ENCODE data around the gene MBLAC2. TPM values are rescaled to one million over a fixed set of nuclear protein-coding genes. Genes with fewer than 3 reads are reported as not detected.

MBLAC2 gene
- total and polyA plus RNA-seq, 2 donors (not counting 1 experiment from before 2014, with no cell fraction given), result 3.8 to 13.3 TPM

DNA sequence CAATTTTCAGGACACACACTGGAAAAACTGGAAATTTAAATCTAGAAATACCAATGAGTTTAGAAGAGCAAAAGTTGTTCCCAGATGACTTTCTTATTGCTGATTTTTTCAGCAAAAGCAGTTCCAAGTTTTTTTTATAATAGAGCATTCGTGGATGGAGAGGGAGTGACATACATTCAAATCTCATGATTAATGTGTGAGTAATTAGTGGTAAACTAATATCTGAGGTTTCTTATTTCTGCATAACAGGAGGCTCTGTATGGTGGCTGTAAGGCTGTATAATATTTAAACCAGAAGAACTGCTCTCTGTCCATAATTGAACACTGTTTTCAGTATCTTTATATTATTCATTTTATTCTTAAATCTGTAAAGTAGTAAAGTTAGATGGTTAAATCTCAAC is 29.0 kb upstream of the MBLAC2 start:
- Histone ChIP-seq H3K9ac (ENCODE audit: low read length) (no peak overlapping the region), H3K4me2 (replicated peaks; ENCODE audit: low read depth, low read length, poor library complexity, severe bottlenecking) (no peak overlapping the region), H3K27me3 (replicated peaks in 1 of 4; ENCODE audit: control extremely low read depth in 1 of 4, control insufficient read depth in 3 of 4, insufficient read depth in 4 of 4, low read length in 3 of 4) (no peaks in the 10 kb centered on the region), H3K4me3 (ENCODE audit: control extremely low read depth in 1 of 5, extremely low read depth in 1 of 5, insufficient read depth in 1 of 5, low read depth in 2 of 5, low read length in 4 of 5) (no peak overlapping the region), H3K9me3 (ENCODE audit: control extremely low read depth in 1 of 3, control insufficient read depth in 2 of 3, insufficient read depth in 1 of 3, low read length in 2 of 3) (no peaks in the 10 kb centered on the region), H3K4me1 (ENCODE audit: control insufficient read depth in 2 of 2, insufficient read depth in 2 of 2, low read length in 2 of 2) (no peaks in the 10 kb centered on the region), H4K20me1 (ENCODE audit: control insufficient read depth, insufficient read depth, low read length, poor library complexity, severe bottlenecking) (no peaks in the 10 kb centered on the region), H3K79me2 (ENCODE audit: control insufficient read depth, insufficient read depth, low read length) (no peaks in the 10 kb centered on the region), H3K36me3 (replicated peaks in 1 of 2; ENCODE audit: control extremely low read depth in 1 of 2, control insufficient read depth in 1 of 2, extremely low read depth in 1 of 2, insufficient read depth in 2 of 2, low read length in 1 of 2) (no peaks in the 10 kb centered on the region), H3K27ac (ENCODE audit: low read length in 2 of 2) (no peak overlapping the region), H2AFZ (ENCODE audit: insufficient read depth, low read depth, low read length, poor library complexity, severe bottlenecking) (no peak overlapping the region)
- CTCF ChIA-PET, result interaction anchor here (0.7 kb wide), 1 partner anchor 724 kb away, joined by 5 read pairs; no protein-coding TSS in a partner anchor
- Mint-ChIP-seq H3K4me1 (no peaks in the 10 kb centered on the region), H3K27ac (no peak overlapping the region), H3K9me3 (ENCODE audit: insufficient read depth) (no peaks in the 10 kb centered on the region), H3K27me3 (no peaks in the 10 kb centered on the region), H3K4me3 (no peak overlapping the region)
- no CpG with 5 or more reads among the region's 1 CpG for WGBS (ENCODE audit: insufficient coverage)
- intact Hi-C loops (cut with micrococcal nuclease), result no loop called here
- POLR2A ChIA-PET, result no interaction called here
- no peak for TF ChIP-seq EZH2 (IDR thresholded peaks at IDR 0.05; ENCODE audit: borderline replicate concordance, insufficient read depth, low read depth, low read length, poor library complexity, severe bottlenecking)
- TF ChIP-seq, protein P1, sequence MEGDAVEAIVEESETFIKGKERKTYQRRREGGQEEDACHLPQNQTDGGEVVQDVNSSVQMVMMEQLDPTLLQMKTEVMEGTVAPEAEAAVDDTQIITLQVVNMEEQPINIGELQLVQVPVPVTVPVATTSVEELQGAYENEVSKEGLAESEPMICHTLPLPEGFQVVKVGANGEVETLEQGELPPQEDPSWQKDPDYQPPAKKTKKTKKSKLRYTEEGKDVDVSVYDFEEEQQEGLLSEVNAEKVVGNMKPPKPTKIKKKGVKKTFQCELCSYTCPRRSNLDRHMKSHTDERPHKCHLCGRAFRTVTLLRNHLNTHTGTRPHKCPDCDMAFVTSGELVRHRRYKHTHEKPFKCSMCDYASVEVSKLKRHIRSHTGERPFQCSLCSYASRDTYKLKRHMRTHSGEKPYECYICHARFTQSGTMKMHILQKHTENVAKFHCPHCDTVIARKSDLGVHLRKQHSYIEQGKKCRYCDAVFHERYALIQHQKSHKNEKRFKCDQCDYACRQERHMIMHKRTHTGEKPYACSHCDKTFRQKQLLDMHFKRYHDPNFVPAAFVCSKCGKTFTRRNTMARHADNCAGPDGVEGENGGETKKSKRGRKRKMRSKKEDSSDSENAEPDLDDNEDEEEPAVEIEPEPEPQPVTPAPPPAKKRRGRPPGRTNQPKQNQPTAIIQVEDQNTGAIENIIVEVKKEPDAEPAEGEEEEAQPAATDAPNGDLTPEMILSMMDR (IDR thresholded peaks at IDR 0.05), result no peak
- DNase-seq, result no peak
- ATAC-seq (ENCODE audit: low read depth), result no peak

GRCh38 chr5:90495146-90495545 is 20.6 kb upstream of the MBLAC2 start:
- CTCF ChIA-PET, result no interaction called here
- Mint-ChIP-seq H3K4me3 (no peak overlapping the region), H3K27ac (no peak overlapping the region), H3K9me3 (ENCODE audit: insufficient read depth) (peaks cover 2% of the 10 kb centered on the region), H3K27me3 (no peaks in the 10 kb centered on the region), H3K4me1 (no peaks in the 10 kb centered on the region)
- DNase-seq (no peak), ATAC-seq (ENCODE audit: low read depth) (no peak)
- no peak overlapping the region for H2AFZ ChIP-seq (ENCODE audit: insufficient read depth, low read depth, low read length, poor library complexity, severe bottlenecking)
- H3K27ac ChIP-seq (ENCODE audit: low read length in 2 of 2), result no peak overlapping the region
- no peak overlapping the region for H3K4me3 ChIP-seq (ENCODE audit: control extremely low read depth in 1 of 5, extremely low read depth in 1 of 5, insufficient read depth in 1 of 5, low read depth in 2 of 5, low read length in 4 of 5)
- POLR2A ChIA-PET, result no interaction called here
- no peak overlapping the region for H3K4me2 ChIP-seq (replicated peaks; ENCODE audit: low read depth, low read length, poor library complexity, severe bottlenecking)
- WGBS (ENCODE audit: insufficient coverage), result 100% methylated on average over 1 of the region's 1 CpG
- no peaks in the 10 kb centered on the region for H3K79me2 ChIP-seq (ENCODE audit: control insufficient read depth, insufficient read depth, low read length)
- H3K36me3 ChIP-seq (replicated peaks in 1 of 2; ENCODE audit: control extremely low read depth in 1 of 2, control insufficient read depth in 1 of 2, extremely low read depth in 1 of 2, insufficient read depth in 2 of 2, low read length in 1 of 2), result no peaks in the 10 kb centered on the region
- no peaks in the 10 kb centered on the region for H3K9me3 ChIP-seq (ENCODE audit: control extremely low read depth in 1 of 3, control insufficient read depth in 2 of 3, insufficient read depth in 1 of 3, low read length in 2 of 3)
- TF ChIP-seq EZH2 (IDR thresholded peaks at IDR 0.05; ENCODE audit: borderline replicate concordance, insufficient read depth, low read depth, low read length, poor library complexity, severe bottlenecking), result no peak
- TF ChIP-seq, protein P1 (IDR thresholded peaks at IDR 0.05), result no peak
- H3K4me1 ChIP-seq (ENCODE audit: control insufficient read depth in 2 of 2, insufficient read depth in 2 of 2, low read length in 2 of 2), result no peaks in the 10 kb centered on the region
- H4K20me1 ChIP-seq (ENCODE audit: control insufficient read depth, insufficient read depth, low read length, poor library complexity, severe bottlenecking), result no peaks in the 10 kb centered on the region
- no peak overlapping the region for H3K9ac ChIP-seq (ENCODE audit: low read length)
- intact Hi-C loops (cut with micrococcal nuclease), result no loop called here
- no peaks in the 10 kb centered on the region for H3K27me3 ChIP-seq (replicated peaks in 1 of 4; ENCODE audit: control extremely low read depth in 1 of 4, control insufficient read depth in 3 of 4, insufficient read depth in 4 of 4, low read length in 3 of 4)

All from B cell (primary cell).